AG09309 (cell line): ENCODE data around the gene SPECC1L.
A peak's percentile ranks its signal among the peaks of the same experiment; 100 is the strongest.
"Not testable (repeated sequence)": the region's sequence is repeated elsewhere in the genome, so short reads cannot be mapped to it uniquely, and the experiment has no call there.

Experiments
- DNase-seq: peaks from one replicate; pipeline ENCODE4 v3.0.0-alpha.2; 2010; ENCODE audit warnings: low read depth
- H3K4me3 ChIP-seq: 2 replicates; pipeline ENCODE4 v1.5.1; 2011; ENCODE audit warnings: mild to moderate bottlenecking, low read depth, low read length, moderate library complexity; ENCODE audit not compliant: control insufficient read depth
- TF ChIP-seq, protein P1 (sequence below): IDR thresholded peaks from 2 replicates; pipeline ENCODE4 v1.5.1; 2011; ENCODE audit warnings: mild to moderate bottlenecking, low read depth, low read length, inconsistent platforms; ENCODE audit not compliant: insufficient read depth, control insufficient read depth; ENCODE audit errors: missing control alignments

SPECC1L gene

DNA sequence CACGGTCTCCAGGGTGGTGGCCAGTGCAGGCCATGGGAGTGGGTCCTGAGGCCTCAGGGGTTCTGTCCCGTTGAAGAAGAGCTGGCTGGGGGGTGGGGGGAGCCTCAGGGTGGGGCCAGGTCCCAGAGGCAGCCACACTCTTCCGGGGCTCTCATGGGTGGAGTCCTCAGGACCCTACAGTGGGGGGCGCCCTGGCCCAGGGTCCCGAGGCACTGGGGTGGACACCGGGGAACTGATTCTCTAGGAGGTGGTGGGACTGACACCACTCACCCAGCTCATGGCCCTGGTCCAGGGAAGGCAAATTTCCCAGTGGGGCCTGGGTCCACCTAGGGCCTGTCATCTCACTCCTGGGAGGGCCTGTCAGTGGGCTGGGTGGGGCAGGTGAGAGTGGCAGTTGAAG lies 38.5 kb upstream of the SPECC1L start:
- TF ChIP-seq, protein P1, sequence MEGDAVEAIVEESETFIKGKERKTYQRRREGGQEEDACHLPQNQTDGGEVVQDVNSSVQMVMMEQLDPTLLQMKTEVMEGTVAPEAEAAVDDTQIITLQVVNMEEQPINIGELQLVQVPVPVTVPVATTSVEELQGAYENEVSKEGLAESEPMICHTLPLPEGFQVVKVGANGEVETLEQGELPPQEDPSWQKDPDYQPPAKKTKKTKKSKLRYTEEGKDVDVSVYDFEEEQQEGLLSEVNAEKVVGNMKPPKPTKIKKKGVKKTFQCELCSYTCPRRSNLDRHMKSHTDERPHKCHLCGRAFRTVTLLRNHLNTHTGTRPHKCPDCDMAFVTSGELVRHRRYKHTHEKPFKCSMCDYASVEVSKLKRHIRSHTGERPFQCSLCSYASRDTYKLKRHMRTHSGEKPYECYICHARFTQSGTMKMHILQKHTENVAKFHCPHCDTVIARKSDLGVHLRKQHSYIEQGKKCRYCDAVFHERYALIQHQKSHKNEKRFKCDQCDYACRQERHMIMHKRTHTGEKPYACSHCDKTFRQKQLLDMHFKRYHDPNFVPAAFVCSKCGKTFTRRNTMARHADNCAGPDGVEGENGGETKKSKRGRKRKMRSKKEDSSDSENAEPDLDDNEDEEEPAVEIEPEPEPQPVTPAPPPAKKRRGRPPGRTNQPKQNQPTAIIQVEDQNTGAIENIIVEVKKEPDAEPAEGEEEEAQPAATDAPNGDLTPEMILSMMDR, result no peak
- no peak overlapping the region for H3K4me3 ChIP-seq

GRCh38 chr22:24232725-24233124 lies 37.9 kb upstream of the SPECC1L start:
- TF ChIP-seq, protein P1, result no peak
- DNase-seq, result no peak
- no peak overlapping the region for H3K4me3 ChIP-seq

More for the DNA sequence above, 38.5 kb upstream of the SPECC1L start:
- no peak for DNase-seq

GRCh38 chr22:24233235-24233634 lies 37.4 kb upstream of the SPECC1L start:
- H3K4me3 ChIP-seq, result no peak overlapping the region

GRCh38 chr22:24233816-24234215 lies 36.8 kb upstream of the SPECC1L start:
- DNase-seq, result no peak
- TF ChIP-seq, protein P1, result no peak
- H3K4me3 ChIP-seq, result no peak overlapping the region

More at GRCh38 chr22:24233235-24233634, 37.4 kb upstream of the SPECC1L start:
- no peak for DNase-seq
- TF ChIP-seq, protein P1, result no peak

- H3K4me3 ChIP-seq, result no peak overlapping the region
- TF ChIP-seq, protein P1, result no peak
- DNase-seq, result no peak
Observed at GRCh38 chr22:24235315-24235714, 35.3 kb upstream of the SPECC1L start.

DNA sequence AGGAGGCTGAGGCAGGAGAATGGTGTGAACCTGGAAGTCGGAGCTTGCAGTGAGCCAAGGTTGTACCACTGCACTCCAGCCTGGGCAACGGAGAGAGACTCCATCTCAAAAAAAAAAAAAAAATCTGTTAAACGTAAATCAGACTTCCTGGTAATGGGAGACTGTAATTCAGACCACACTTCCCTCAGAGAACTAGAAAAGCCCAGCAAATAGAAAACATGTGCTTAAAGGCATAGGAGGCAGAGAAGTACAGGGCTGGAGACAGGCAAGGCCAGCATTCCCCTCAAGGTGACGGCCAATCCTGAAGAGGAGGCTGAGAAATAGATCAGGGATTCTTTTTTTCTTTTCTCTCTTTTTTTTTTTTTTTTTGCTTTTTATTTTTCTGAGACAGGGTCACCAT lies 34.0 kb upstream of the SPECC1L start:
- peak; percentile 13 for DNase-seq
- H3K4me3 ChIP-seq, result no peak overlapping the region
- TF ChIP-seq, protein P1, result no peak

DNA sequence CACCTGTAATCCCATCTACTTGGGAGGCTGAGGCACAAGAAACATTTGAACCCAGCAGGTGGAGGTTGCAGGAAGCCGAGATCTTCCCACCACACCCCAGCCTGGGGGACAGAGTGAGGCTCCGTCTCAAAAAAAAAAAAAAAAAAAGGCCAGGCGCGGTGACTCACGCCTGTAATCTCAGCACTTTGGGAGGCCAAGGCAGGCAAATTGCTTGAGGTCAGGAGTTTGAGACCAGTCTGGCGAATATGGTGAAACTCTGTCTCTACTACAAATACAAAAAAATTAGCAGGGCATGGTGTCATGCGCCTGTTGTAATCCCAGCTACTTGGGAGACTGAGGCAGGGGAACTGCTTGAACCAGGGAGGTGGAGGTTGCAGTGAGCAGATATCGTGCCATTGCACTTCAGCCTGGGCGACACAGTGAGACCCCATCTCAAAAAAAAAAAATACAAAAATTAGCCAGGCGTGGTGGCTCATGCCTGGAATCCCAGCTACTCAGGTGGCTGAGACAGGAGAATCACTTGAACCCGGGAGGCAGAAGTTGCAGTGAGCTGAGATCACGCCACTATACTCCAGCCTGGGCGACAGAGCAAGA lies 32.4 kb upstream of the SPECC1L start:
- DNase-seq, result peak; percentile 3

More for the DNA sequence above, 32.4 kb upstream of the SPECC1L start:
- not testable (repeated sequence) for H3K4me3 ChIP-seq
